Esophagus squamous epithelium (tissue), 5 donors: ENCODE results near the gene CCNB2. TPM values are rescaled to one million over a fixed set of nuclear protein-coding genes. Genes with fewer than 3 reads are reported as not detected.
A peak's percentile ranks its signal among the peaks of the same experiment; 100 is the strongest.

Experiments used
- DNase-seq: peaks from one replicate; lab custom pipeline; 2025; lab: John Stamatoyannopoulos, UW
- H3K27ac ChIP-seq, 4 donors: fragments of 200-600 bp; sonication (generic); one replicate each; pipeline ENCODE4 v1.5.1; 2016 to 2019; ENCODE audit warnings: mild to moderate bottlenecking in 1 of 4
- H3K27me3 ChIP-seq, 4 donors: fragments of 200-600 bp; sonication (generic); 1 replicate in 3 of 4; 2 replicates in 1 of 4; pipeline versions ENCODE4 v1.5.1 to v1.6.0; 2017 to 2021; ENCODE audit warnings: antibody characterized with exemption in 1 of 4
- H3K36me3 ChIP-seq, 3 donors: fragments of 200-600 bp; sonication (generic); one replicate each; pipeline ENCODE4 v1.5.1; 2016 to 2019
- H3K4me1 ChIP-seq, 3 donors: fragments of 200-600 bp; sonication (generic); one replicate each; pipeline ENCODE4 v1.5.1; 2017 to 2019
- H3K4me3 ChIP-seq, 4 donors: fragments of 200-600 bp; sonication (generic); 1 replicate in 3 of 4; 2 replicates in 1 of 4; pipeline ENCODE4 v1.5.1; 2016 to 2019; ENCODE audit warnings: mild to moderate bottlenecking in 2 of 4, moderate library complexity in 1 of 4
- H3K9me3 ChIP-seq, 3 donors: fragments of 200-600 bp; sonication (generic); one replicate each; pipeline ENCODE4 v1.5.1; 2016 to 2019
- CTCF ChIP-seq, 6 experiments: fragments of 450-650 bp in 4 of 6; fragments of 200-600 bp in 2 of 6; sonication (generic) in 2 of 6; IDR thresholded peaks; one replicate each; pipeline ENCODE4 v1.5.1; 2016 to 2019; ENCODE audit warnings: antibody characterized with exemption in 6 of 6, mild to moderate bottlenecking in 4 of 6, moderate library complexity in 4 of 6
- POLR2A ChIP-seq, 4 donors: fragments of 450-650 bp; IDR thresholded peaks; one replicate each; pipeline ENCODE4 v1.6.1; 2017; ENCODE audit warnings: antibody characterized with exemption in 4 of 4, mild to moderate bottlenecking in 4 of 4, moderate library complexity in 3 of 4
- WGBS, 2 donors: methylation state at CpG; one replicate each; pipeline ENCODE4 v1.1.5; 2018; 5-methylcytosine and 5-hydroxymethylcytosine counted together
- intact Hi-C: fragments of 100-400 bp; cut with DNase I; formaldehyde crosslinking; loops from one replicate; pipeline ENCODE4 v1.15.0; 2022
- total RNA-seq, 4 donors: library from RNA; depleted of rRNA; stranded (reverse); fragments of >200 nt; gene quantifications; one replicate each; pipeline ENCODE4 v1.1.0, GENCODE V29; 2016
- donor health status: DM: yes; HTN: yes; CAD: no.

Gene CCNB2
- total RNA-seq, 4 donors from 2014 or later: 12.2 to 38.9 (median 23.0) TPM

GRCh38 chr15:59170295-59171066, 65.5 kb downstream of the CCNB2 start:
- intact Hi-C loops: loop anchor here (10.0 kb wide), 1 partner anchor 324 kb away; no protein-coding TSS in a partner anchor
- Histone ChIP-seq H3K36me3 (peaks cover 0 to 14% (median 0%) of the 10 kb centered on the region in 3 donors), H3K27ac (peak overlapping the region; percentile 78 to 89 (median 84)), H3K4me3 (no peak overlapping the region), H3K27me3 (no peaks in the 10 kb centered on the region), H3K4me1 (peaks cover 22 to 71% (median 33%) of the 10 kb centered on the region in 3 donors), H3K9me3 (no peaks in the 10 kb centered on the region)
- WGBS, 2 donors: 39 to 49% methylated on average over 10 of the region's 12 CpGs
- no peak for TF ChIP-seq CTCF (IDR thresholded peaks at IDR 0.05)
- TF ChIP-seq POLR2A (IDR thresholded peaks at IDR 0.05): no peak
- DNase-seq: no peak

- WGBS, 2 donors: 82% methylated on average over 3 of the region's 8 CpGs; no CpG with 5 or more reads in 1 of the 2 donors
- peaks cover 0 to 14% (median 0%) of the 10 kb centered on the region in 3 donors for H3K36me3 ChIP-seq
- intact Hi-C loops: loop anchor here (10.0 kb wide), 1 partner anchor 324 kb away; no protein-coding TSS in a partner anchor
- H3K9me3 ChIP-seq: no peaks in the 10 kb centered on the region
- H3K4me1 ChIP-seq: peaks cover 22 to 71% (median 33%) of the 10 kb centered on the region in 3 donors
- no peak for TF ChIP-seq POLR2A (IDR thresholded peaks at IDR 0.05)
- TF ChIP-seq CTCF (IDR thresholded peaks at IDR 0.05): no peak
- DNase-seq: no peak
- H3K27me3 ChIP-seq: no peaks in the 10 kb centered on the region
- no peak overlapping the region for H3K4me3 ChIP-seq
- peak overlapping the region; percentile 78 to 89 (median 84) for H3K27ac ChIP-seq
Observed at GRCh38 chr15:59171067-59171397, 66.1 kb downstream of the CCNB2 start.

DNA sequence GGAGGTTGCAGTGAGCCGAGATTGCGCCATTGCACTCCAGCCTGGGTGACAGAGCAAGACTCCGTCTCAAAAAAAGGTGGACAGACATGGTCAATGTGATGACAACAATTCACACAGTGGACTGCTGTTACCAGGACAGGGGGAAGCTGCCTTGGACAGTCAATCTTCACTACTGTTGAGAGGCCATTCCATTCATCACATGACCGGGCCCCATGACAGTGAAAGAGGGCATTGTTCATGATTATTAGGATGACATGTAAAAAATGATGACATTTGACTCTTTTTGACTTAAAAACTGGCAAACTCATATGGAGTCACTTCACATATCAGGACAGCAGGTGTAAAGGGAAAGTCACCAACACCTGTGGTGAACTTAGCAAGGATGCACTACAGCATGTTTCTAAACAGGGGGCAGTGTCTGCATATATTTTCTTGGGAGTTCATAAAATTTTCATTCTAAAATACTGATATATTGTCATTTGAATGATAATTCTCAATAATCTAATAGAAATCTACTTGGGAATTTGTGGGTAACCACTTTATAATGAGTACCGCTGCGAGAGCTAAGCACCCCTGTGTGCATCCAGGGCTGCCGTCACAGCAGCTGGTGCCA, 67.4 kb downstream of the CCNB2 start:
- Histone ChIP-seq H3K27me3 (no peaks in the 10 kb centered on the region), H3K36me3 (peaks cover 0 to 24% (median 0%) of the 10 kb centered on the region in 3 donors), H3K4me3 (no peak overlapping the region), H3K27ac (no peak overlapping the region), H3K9me3 (no peaks in the 10 kb centered on the region), H3K4me1 (peaks cover 22 to 60% (median 33%) of the 10 kb centered on the region in 3 donors)
- intact Hi-C loops: loop anchor here (10.0 kb wide), 1 partner anchor 322 kb away; no protein-coding TSS in a partner anchor
- TF ChIP-seq CTCF (IDR thresholded peaks at IDR 0.05) (peak in 1 of 6 experiments; percentile 7), POLR2A (IDR thresholded peaks at IDR 0.05) (no peak)
- WGBS, 2 donors: 94 to 96% methylated on average over 7 of the region's 7 CpGs
- DNase-seq: no peak

GRCh38 chr15:59173194-59173593, 68.2 kb downstream of the CCNB2 start:
- Histone ChIP-seq H3K9me3 (no peaks in the 10 kb centered on the region), H3K4me3 (no peak overlapping the region), H3K36me3 (peaks cover 0 to 32% (median 0%) of the 10 kb centered on the region in 3 donors), H3K27ac (no peak overlapping the region), H3K27me3 (no peaks in the 10 kb centered on the region), H3K4me1 (peaks cover 22 to 55% (median 33%) of the 10 kb centered on the region in 3 donors)
- 95 to 100% methylated on average over 5 of the region's 5 CpGs for WGBS, 2 donors
- intact Hi-C loops: loop anchor here (10.0 kb wide), 1 partner anchor 322 kb away; no protein-coding TSS in a partner anchor
- DNase-seq: no peak
- TF ChIP-seq POLR2A (IDR thresholded peaks at IDR 0.05): no peak
- TF ChIP-seq CTCF (IDR thresholded peaks at IDR 0.05): no peak
